ENCODE measurements around the gene CD300LB.
"Not testable (repeated sequence)": the region's sequence is repeated elsewhere in the genome, so short reads cannot be mapped to it uniquely, and the experiment has no call there.

The CD300LB gene

GRCh38 chr17:74525781-74526288 is 5.4 kb downstream of the CD300LB start:
- DNase-seq (ENCODE audit: low spot score): no peak

- no peak for DNase-seq (ENCODE audit: low spot score)
These were observed 5.9 kb downstream of the CD300LB start for GRCh38 chr17:74525465-74525725.

- no peak for DNase-seq (ENCODE audit: low spot score)
These were observed 6.4 kb downstream of the CD300LB start for GRCh38 chr17:74524653-74525464.

DNA sequence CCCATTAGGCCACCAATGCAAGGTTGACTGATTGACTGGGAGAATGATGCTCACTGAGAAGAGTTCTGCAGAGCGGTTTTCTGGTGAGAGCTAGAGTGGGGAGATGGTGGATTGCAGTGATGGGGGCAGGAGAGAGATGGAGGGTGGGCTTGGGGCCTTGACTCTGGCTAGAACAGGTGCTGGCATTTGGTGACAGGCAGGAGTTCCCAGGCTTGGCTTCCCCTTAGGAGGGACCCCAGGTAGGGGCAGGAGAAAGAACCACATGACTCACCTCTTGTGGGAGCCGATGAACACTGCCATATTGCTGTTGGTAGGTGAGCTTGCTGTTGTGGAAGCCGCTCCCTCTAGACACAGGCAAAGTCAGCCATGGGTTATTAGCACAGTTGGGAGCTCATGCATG is 8.0 kb downstream of the CD300LB start:
- DNase-seq (ENCODE audit: low spot score): no peak

- no peak for DNase-seq (ENCODE audit: low spot score)
These were observed 8.7 kb downstream of the CD300LB start for GRCh38 chr17:74522381-74523105.

DNA sequence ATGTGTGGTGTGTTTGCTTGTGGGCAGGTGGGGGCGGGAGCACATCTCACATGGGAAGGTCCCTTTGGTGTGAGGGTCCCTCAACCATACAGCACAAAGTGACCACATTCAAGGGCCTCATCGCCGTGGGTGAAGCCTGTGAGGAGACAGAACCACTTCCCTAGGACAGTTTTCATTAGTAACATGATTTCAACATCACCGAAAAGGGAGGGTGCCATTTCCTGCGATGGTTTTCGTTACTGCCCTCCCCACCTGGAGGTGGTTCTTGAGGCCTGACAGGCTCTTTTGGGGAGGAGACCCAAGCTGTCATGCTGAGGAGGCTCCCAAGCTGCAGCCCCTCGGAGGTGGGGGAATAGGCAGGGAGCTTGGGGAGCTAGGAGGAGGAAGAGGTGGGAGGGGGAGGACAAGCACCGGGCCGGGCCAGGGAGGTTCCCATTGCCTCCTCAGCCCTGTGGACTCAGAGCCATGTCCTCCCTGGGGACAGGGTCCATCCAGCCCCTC is 9.5 kb downstream of the CD300LB start:
- DNase-seq (ENCODE audit: low spot score): no peak

DNA sequence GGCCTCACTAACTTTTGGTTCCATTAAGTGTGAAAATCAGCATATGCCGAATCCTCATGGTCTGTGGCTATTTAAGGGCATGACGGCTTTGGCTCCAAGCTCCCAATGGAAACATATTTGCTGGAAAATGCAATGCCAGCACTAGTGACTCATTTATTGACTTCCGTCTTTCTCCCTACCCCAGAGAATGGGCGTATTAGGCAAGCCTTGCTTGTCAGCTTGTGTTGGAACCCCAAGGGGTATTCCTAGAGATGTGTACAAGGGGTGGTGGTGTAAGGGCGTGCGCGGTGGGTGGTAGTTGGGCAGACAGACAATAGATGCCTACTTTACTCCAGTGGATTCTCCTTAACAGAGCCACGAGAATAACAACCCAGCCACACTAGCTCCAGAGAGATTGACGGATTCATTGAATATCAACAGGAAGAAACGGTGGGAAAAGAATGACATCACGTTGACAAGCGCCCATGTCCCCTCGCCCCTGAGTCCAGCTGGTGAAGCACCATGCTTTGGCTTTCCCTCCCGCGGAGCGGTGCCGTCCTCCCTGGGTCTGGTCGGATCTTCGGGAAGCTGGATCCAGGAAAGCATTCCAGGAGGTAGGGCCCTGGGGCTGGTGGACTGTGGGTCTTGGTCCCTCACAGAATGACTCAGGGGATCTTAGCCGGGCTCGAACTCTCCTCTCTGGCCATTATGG is 10.3 kb downstream of the CD300LB start:
- no peak for DNase-seq (ENCODE audit: low spot score)

DNA sequence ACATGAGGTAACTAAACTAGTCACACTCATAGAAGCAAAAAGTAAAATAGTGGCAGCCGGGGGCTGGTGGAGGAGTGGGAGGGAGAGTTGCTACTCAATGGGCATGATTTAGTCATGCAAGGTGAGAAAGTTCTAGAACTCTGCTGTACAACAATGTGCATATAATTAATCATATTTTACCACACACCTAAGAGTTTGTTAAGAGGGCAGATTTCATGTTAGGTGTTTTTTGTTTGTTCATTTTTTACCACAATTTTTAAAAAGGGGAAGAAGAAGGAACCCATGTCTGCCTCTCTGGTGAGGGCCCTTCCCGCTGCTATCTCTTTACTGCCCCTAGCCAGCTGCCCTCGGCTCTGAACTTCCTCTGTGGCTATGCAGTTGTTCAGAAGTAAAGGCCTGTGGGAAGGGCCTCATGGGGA is 11.2 kb downstream of the CD300LB start:
- DNase-seq (ENCODE audit: low spot score): no peak

- DNase-seq (ENCODE audit: low spot score): not testable (repeated sequence)
These were observed 12.8 kb downstream of the CD300LB start for GRCh38 chr17:74518413-74518981.

GRCh38 chr17:74516561-74517328 is 14.5 kb downstream of the CD300LB start:
- DNase-seq (ENCODE audit: low spot score): no peak

GRCh38 chr17:74515941-74516340 is 15.3 kb downstream of the CD300LB start:
- DNase-seq (ENCODE audit: low spot score): no peak

DNA sequence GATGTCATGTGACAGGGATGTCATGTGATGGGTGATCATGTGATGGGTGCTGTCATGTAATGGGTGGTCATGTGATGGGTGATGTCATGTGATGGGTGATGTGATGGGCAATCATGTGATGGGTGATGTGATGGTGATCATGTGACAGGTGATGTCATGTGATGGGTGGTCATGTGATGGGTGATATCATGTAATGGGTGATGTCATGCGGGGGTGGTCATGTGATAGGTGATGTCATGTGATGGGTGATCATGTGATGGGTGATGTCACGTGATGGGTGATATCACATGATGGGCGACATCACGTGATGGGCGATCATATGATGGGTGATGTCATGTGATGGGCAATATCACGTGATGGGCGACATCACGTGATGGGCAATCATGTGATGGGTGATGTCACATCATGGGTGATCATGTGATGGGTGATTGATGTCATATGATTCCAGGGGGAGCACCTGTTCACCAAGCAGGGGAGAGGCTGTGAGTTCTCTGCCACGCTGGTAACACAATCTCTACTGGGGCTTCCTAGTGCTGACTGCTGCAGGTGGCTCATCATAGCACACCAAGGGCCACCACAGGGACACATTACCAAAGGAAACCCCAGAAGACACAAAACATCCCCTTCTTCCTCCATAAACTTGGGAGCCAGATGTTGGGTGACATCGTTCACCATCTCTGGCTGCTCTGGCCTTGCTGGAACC is 16.5 kb downstream of the CD300LB start:
- DNase-seq (ENCODE audit: low spot score): no peak

GRCh38 chr17:74513987-74514631 is 17.2 kb downstream of the CD300LB start:
- DNase-seq (ENCODE audit: low spot score): no peak

DNA sequence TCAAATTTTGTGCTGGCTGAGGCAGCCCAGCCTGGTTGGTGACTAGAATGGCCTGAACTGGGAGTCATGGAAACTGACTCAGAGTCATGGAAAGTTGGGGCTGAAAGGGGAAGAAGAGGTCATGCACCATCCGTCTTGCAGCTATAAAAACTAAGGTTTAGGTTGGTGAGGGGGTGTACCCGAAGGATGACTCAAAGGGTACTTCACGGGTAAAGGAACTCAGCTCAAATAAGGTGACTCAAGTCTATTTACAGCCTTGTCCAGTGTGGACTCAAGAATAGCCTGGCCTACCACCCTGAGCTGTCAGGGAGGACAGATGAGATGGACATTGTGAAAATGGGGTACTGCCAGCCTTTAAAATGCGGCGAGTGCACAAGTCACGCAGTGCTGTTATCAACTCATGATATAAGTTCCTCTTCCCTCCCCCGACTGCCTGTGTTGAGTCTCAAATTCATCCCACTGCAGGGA is 18.6 kb downstream of the CD300LB start:
- no peak for DNase-seq (ENCODE audit: low spot score)

DNA sequence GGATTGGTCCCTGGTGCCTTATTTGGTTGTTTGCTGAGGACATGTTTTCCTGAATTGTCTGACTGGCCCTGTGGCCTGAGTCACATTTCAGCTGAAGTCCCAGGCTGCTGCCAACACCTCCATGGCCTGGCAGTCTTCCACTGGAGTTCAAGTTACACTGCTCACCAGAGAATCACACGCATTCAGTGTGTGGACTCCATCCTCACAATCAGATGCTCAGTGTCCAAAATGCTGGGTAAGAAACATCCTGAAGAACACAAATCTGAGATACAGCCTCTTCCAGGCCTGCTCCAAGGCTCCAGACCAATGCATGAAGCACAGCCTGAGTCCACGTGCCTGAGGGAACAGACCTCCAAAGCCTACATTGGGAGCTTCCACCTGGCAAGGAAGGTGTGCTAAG is 19.2 kb downstream of the CD300LB start:
- DNase-seq (ENCODE audit: low spot score): no peak

DNA sequence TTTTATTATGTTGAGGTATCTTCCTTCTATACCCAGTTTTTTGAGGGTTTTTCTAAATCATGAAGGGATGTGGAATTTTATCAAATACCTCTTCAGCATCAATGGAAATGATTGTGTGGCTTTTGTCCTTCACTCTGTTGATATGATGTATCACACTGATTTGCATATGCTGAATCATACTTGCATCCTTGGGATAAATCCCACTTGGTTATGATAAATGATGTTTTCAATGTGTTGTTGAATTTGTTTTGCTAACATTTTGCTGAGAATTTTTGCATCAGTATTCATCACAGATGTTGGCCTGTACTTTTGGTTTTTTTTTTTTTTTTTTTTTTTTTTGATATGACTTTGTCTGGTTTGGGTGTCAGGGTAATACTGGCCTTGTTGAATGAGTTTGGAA is 23.1 kb downstream of the CD300LB start:
- DNase-seq (ENCODE audit: low spot score): no peak

GRCh38 chr17:74503949-74504348 is 27.3 kb downstream of the CD300LB start:
- DNase-seq (ENCODE audit: low spot score): not testable (repeated sequence)

- DNase-seq (ENCODE audit: low spot score): no peak
These were observed 28.4 kb downstream of the CD300LB start for GRCh38 chr17:74502861-74503260.

DNA sequence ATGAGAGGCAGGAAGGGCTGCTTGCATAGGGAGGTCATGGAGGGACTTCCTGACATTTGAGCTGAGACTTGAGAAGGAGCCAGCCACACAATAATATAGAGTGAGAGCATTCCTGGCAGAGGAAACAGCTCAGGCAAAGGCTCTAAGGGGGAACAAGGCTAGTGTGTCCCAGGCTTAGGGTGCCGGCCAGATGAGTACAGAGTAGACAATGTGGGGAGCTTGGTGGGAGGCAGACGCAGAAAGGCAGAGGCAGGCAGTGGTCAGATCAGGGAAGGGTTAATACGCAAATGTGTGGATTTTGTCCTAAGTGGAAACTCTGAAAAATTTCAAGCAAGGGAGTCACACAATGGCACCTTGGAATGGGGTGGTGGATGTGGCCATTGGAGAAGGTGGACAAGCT is 31.3 kb downstream of the CD300LB start:
- no peak for DNase-seq (ENCODE audit: low spot score)

GRCh38 chr17:74497471-74497870 is 33.8 kb downstream of the CD300LB start:
- DNase-seq (ENCODE audit: low spot score): no peak

Measured in HuH-7 (cell line).